ENCODE data around the gene SMURF2. TPM values are rescaled to one million over a fixed set of nuclear protein-coding genes. Genes with fewer than 3 reads are reported as not detected.

The SMURF2 gene
- total RNA-seq, 1 donor from 2014 or later: 26.6 TPM

GRCh38 chr17:64502021-64502420, 160.1 kb downstream of the SMURF2 start:
- no peak for TF ChIP-seq CTCF (conservative IDR thresholded peaks at IDR 0.05)
- H3K27ac Mint-ChIP-seq: peak overlapping the region; percentile 100
- H3K4me1 Mint-ChIP-seq (ENCODE audit: unreplicated experiment): peaks cover 48% of the 10 kb centered on the region

GRCh38 chr17:64500862-64501765, 161.0 kb downstream of the SMURF2 start:
- Mint-ChIP-seq H3K27me3 (peaks cover 6% of the 10 kb centered on the region), H3K27ac (peak overlapping the region; percentile 100), H3K9me3 (no peaks in the 10 kb centered on the region), H3K4me3 (peak overlapping the region; percentile 40), H3K4me1 (ENCODE audit: unreplicated experiment) (peaks cover 51% of the 10 kb centered on the region), H3K36me3 (peaks cover 67% of the 10 kb centered on the region)
- no peak for DNase-seq (ENCODE audit: extremely low spot score, unreplicated experiment)
- no peak for TF ChIP-seq CTCF (conservative IDR thresholded peaks at IDR 0.05)

More at GRCh38 chr17:64502021-64502420, 160.1 kb downstream of the SMURF2 start:
- Mint-ChIP-seq H3K9me3 (no peaks in the 10 kb centered on the region), H3K36me3 (peaks cover 67% of the 10 kb centered on the region), H3K4me3 (peak overlapping the region; percentile 14), H3K27me3 (peaks cover 12% of the 10 kb centered on the region)
- DNase-seq (ENCODE audit: extremely low spot score, unreplicated experiment): no peak

GRCh38 chr17:64500487-64500859, 161.6 kb downstream of the SMURF2 start:
- Mint-ChIP-seq H3K27ac (peak overlapping the region; percentile 100), H3K4me3 (peak overlapping the region; percentile 40), H3K27me3 (peaks cover under 1% of the 10 kb centered on the region), H3K36me3 (peaks cover 60% of the 10 kb centered on the region), H3K4me1 (ENCODE audit: unreplicated experiment) (peaks cover 55% of the 10 kb centered on the region), H3K9me3 (no peaks in the 10 kb centered on the region)
- TF ChIP-seq CTCF (conservative IDR thresholded peaks at IDR 0.05): no peak
- DNase-seq (ENCODE audit: extremely low spot score, unreplicated experiment): no peak

GRCh38 chr17:64499805-64500486, 162.2 kb downstream of the SMURF2 start:
- no peak for DNase-seq (ENCODE audit: extremely low spot score, unreplicated experiment)
- Mint-ChIP-seq H3K4me3 (peak overlapping the region; percentile 40), H3K27me3 (no peaks in the 10 kb centered on the region), H3K36me3 (peaks cover 56% of the 10 kb centered on the region), H3K9me3 (no peaks in the 10 kb centered on the region), H3K27ac (peak overlapping the region; percentile 100), H3K4me1 (ENCODE audit: unreplicated experiment) (peaks cover 55% of the 10 kb centered on the region)
- no peak for TF ChIP-seq CTCF (conservative IDR thresholded peaks at IDR 0.05)

GRCh38 chr17:64498308-64499203, 163.6 kb downstream of the SMURF2 start:
- no peak for TF ChIP-seq CTCF (conservative IDR thresholded peaks at IDR 0.05)
- no peak for DNase-seq (ENCODE audit: extremely low spot score, unreplicated experiment)
- Mint-ChIP-seq H3K27ac (peak overlapping the region; percentile 100), H3K36me3 (peaks cover 52% of the 10 kb centered on the region), H3K4me1 (ENCODE audit: unreplicated experiment) (peaks cover 49% of the 10 kb centered on the region), H3K9me3 (no peaks in the 10 kb centered on the region), H3K27me3 (no peaks in the 10 kb centered on the region), H3K4me3 (peak overlapping the region; percentile 100)
